K562 (cell line): ENCODE results near the gene ZNF782. TPM values are rescaled to one million over a fixed set of nuclear protein-coding genes. Genes with fewer than 3 reads are reported as not detected.

ENCODE experiments used
- ATAC-seq: fragments of 200-7000 bp; cut with Tn5 transposase; 3 replicates; pipeline ENCODE4 v1.9.1; 2020; ENCODE audit warnings: moderate library complexity
- BruUV-seq: library from RNA; stranded (reverse); fragments of 400-500 nt; replicated peaks from 2 replicates; lab custom pipeline; 2021; lab: Mats Ljungman, UMichigan
- CTCF ChIA-PET: fragments of 300-600 bp; formaldehyde crosslinking; extraction: SDS; loops from one replicate; lab custom pipeline; 2021; ENCODE audit warnings: low intra/inter-chr PET ratio; lab: Yijun Ruan, JAX
- POLR2A ChIA-PET: fragments of 300-600, 350-650 bp; sonication (Branson Sonifier 250); formaldehyde crosslinking; extraction: SDS; loops from one replicate; lab custom pipeline; 2021; ENCODE audit warnings: antibody characterized with exemption, inconsistent platforms; lab: Yijun Ruan, JAX
- DNase-seq, 4 experiments: peaks; one replicate each; pipeline versions ENCODE4 v3.0.0 to v3.0.0-alpha.2; 2011 to 2018; ENCODE audit warnings: low spot score in 3 of 4, mixed read lengths in 3 of 4; ENCODE audit errors: extremely low read depth in 1 of 4
- FAIRE-seq: peaks from 2 replicates; lab custom pipeline; 2011; peaks lifted over from hg19 to GRCh38; lab: Jason Lieb, UNC
- H2AFZ ChIP-seq: 2 replicates; pipeline ENCODE4 v1.6.0; 2011; ENCODE audit warnings: low read depth, low read length, control low read depth, inconsistent platforms
- H3K27ac ChIP-seq: fragments of 200-600 bp; 3 replicates; pipeline ENCODE4 v1.8.0; 2011; ENCODE audit warnings: low read depth, mild to moderate bottlenecking, control low read depth, inconsistent platforms, low read length, moderate library complexity, mixed read lengths; ENCODE audit errors: extremely low read depth
- H3K27me3 ChIP-seq, 2 experiments: fragments of 300-600 bp in 1 of 2; 2 replicates in 1 of 2; 3 replicates in 1 of 2; pipeline versions ENCODE4 v1.6.0 to v1.8.0; 2011; ENCODE audit warnings: inconsistent platforms in 2 of 2, low read length in 2 of 2, mild to moderate bottlenecking in 1 of 2, mixed read lengths in 1 of 2, moderate library complexity in 1 of 2; ENCODE audit not compliant: control insufficient read depth in 2 of 2, insufficient read depth in 2 of 2
- H3K36me3 ChIP-seq: fragments of 300-600 bp; 3 replicates; pipeline ENCODE4 v1.8.0; 2011; ENCODE audit warnings: mild to moderate bottlenecking, low read length, inconsistent platforms; ENCODE audit not compliant: control insufficient read depth, insufficient read depth
- H3K4me1 ChIP-seq, 2 experiments: fragments of 200-600 bp in 1 of 2; replicated peaks in 1 of 2; 2 replicates in 1 of 2; 3 replicates in 1 of 2; pipeline versions ENCODE4 v1.5.1 to v1.8.0; 2011; ENCODE audit warnings: inconsistent platforms in 2 of 2, low read length in 2 of 2, mild to moderate bottlenecking in 1 of 2, mixed read lengths in 1 of 2, moderate library complexity in 1 of 2; ENCODE audit not compliant: control insufficient read depth in 2 of 2, insufficient read depth in 2 of 2
- H3K4me2 ChIP-seq: 2 replicates; pipeline ENCODE4 v1.6.1; 2011; ENCODE audit warnings: low read length, control low read depth, inconsistent platforms, mixed read lengths; ENCODE audit not compliant: insufficient read depth
- H3K4me3 ChIP-seq: fragments of 200-600 bp; sonication (generic), shearing (Covaris generic); 2 replicates; pipeline ENCODE4 v1.5.1; 2016; ENCODE audit warnings: control low read depth, inconsistent platforms
- H3K79me2 ChIP-seq: fragments of 200-600 bp; 3 replicates; pipeline ENCODE4 v1.8.0; 2011; ENCODE audit warnings: low read length, inconsistent platforms; ENCODE audit not compliant: control insufficient read depth, insufficient read depth
- H3K9ac ChIP-seq, 2 experiments: 2 replicates each; pipeline versions ENCODE4 v1.6.0 to v1.6.1; 2011; ENCODE audit warnings: low read depth in 2 of 2, low read length in 2 of 2, control low read depth in 1 of 2, inconsistent platforms in 1 of 2, mild to moderate bottlenecking in 1 of 2, mixed read lengths in 1 of 2; ENCODE audit not compliant: insufficient read depth in 1 of 2
- H3K9me1 ChIP-seq: one replicate; pipeline ENCODE4 v1.6.0; 2011; ENCODE audit warnings: inconsistent platforms, mild to moderate bottlenecking, low read length, moderate library complexity; ENCODE audit not compliant: control insufficient read depth, insufficient read depth
- H3K9me3 ChIP-seq: replicated peaks from 2 replicates; pipeline ENCODE4 v1.5.1; 2011; ENCODE audit warnings: low read depth, low read length, inconsistent platforms; ENCODE audit not compliant: control insufficient read depth, insufficient read depth
- H4K20me1 ChIP-seq: replicated peaks from 2 replicates; pipeline ENCODE4 v1.6.1; 2011; ENCODE audit warnings: low read length, inconsistent platforms, mixed read lengths; ENCODE audit not compliant: control insufficient read depth, insufficient read depth
- C11orf30 ChIP-seq: fragments of 450-650 bp; IDR thresholded peaks from 2 replicates; pipeline ENCODE4 v1.6.1; 2016; ENCODE audit warnings: low read depth, mild to moderate bottlenecking
- MAFF ChIP-seq: IDR thresholded peaks from 2 replicates; pipeline ENCODE4 v1.6.1; 2012; ENCODE audit warnings: low read length, improper control_type of control experiment
- MAFG ChIP-seq: fragments of 450-650 bp; conservative IDR thresholded peaks from 2 replicates; pipeline ENCODE4 v1.6.1; 2016; ENCODE audit warnings: missing genetic modification characterization, missing compliant biosample characterization
- MAFK ChIP-seq: IDR thresholded peaks from 2 replicates; pipeline ENCODE4 v1.6.1; 2011; ENCODE audit warnings: low read length, improper control_type of control experiment
- SAFB ChIP-seq: fragments of 200-400 bp; formaldehyde crosslinking; IDR thresholded peaks from 2 replicates; pipeline ENCODE4 v1.6.1; 2017; ENCODE audit warnings: low read depth, low read length, borderline replicate concordance
- SRSF7 ChIP-seq: fragments of 200-400 bp; formaldehyde crosslinking; optimal IDR thresholded peaks from 2 replicates; pipeline ENCODE3; 2017; ENCODE audit warnings: mild to moderate bottlenecking, low read depth, low read length
- TOE1 ChIP-seq, 2 experiments: fragments of 450-650 bp in 1 of 2; sonication (generic) in 1 of 2; formaldehyde crosslinking in 1 of 2; IDR thresholded peaks; 2 replicates each; pipeline versions ENCODE4 v1.7.1 to v1.8.0; 2016 to 2022; ENCODE audit warnings: borderline replicate concordance in 2 of 2, mild to moderate bottlenecking in 2 of 2, antibody characterized with exemption in 1 of 2, inconsistent platforms in 1 of 2, low read depth in 1 of 2, missing genetic modification reagents in 1 of 2, moderate library complexity in 1 of 2
- ZFP1 ChIP-seq: fragments of 450-650 bp; formaldehyde crosslinking; IDR thresholded peaks from 2 replicates; pipeline ENCODE4 v1.4.0; 2020; ENCODE audit warnings: mild to moderate bottlenecking, mixed read lengths
- ZNF316 ChIP-seq: fragments of 450-650 bp; IDR thresholded peaks from 2 replicates; pipeline ENCODE4 v1.6.1; 2016
- WGBS: fragments of 100-300 bp; shearing (Covaris generic); methylation state at CpG from one replicate; pipeline ENCODE4 v1.1.6; 2016; ENCODE audit warnings: low coverage, mixed read lengths; ENCODE audit not compliant: insufficient coverage; ENCODE audit errors: missing lambda C conversion rate; 5-methylcytosine and 5-hydroxymethylcytosine counted together
- in situ Hi-C: fragments of 300-500 bp; cut with MboI; formaldehyde crosslinking; loops from 4 replicates; pipeline ENCODE4 v1.15.0; 2018; ENCODE audit warnings: inconsistent platforms, mixed read lengths
- intact Hi-C: fragments of 100-400 bp; cut with micrococcal nuclease; formaldehyde crosslinking; loops from 2 replicates; pipeline ENCODE4 v1.14.2; 2022
- polyA plus RNA-seq, 8 experiments: library from polyadenylated mRNA; depleted of rRNA in 4 of 8; stranded (reverse) in 5 of 8; unstranded in 3 of 8; fragments of >200 nt; fragmentation: Nextera tagmentation in 2 of 8; fragmentation: Illumina TruSeq in 1 of 8; extraction: Ambion mirVana in 2 of 8; extraction: Trizol in 1 of 8; gene quantifications; 2 replicates each; pipeline versions ENCODE4 v1.2.1 to v1.2.3, GENCODE V29; 2011 to 2014; ENCODE audit warnings: inconsistent platforms in 1 of 8, missing spikeins in 1 of 8
- total RNA-seq, 7 experiments: library from RNA; depleted of rRNA in 6 of 7; stranded (reverse); fragments of >200 nt in 6 of 7; fragmentation: Illumina TruSeq in 2 of 7; extraction: Trizol in 2 of 7; gene quantifications; 2 replicates each; pipeline versions ENCODE4 v1.2.1 to v1.2.3, GENCODE V29; 2011 to 2021; ENCODE audit warnings: low replicate concordance in 1 of 7

The ZNF782 gene
- total and polyA plus RNA-seq, 9 of the 15 experiments (the other 6 are each of a cell fraction or from before 2014, with no cell fraction given) = 0.38 to 8.8 (median 4.5) TPM

DNA sequence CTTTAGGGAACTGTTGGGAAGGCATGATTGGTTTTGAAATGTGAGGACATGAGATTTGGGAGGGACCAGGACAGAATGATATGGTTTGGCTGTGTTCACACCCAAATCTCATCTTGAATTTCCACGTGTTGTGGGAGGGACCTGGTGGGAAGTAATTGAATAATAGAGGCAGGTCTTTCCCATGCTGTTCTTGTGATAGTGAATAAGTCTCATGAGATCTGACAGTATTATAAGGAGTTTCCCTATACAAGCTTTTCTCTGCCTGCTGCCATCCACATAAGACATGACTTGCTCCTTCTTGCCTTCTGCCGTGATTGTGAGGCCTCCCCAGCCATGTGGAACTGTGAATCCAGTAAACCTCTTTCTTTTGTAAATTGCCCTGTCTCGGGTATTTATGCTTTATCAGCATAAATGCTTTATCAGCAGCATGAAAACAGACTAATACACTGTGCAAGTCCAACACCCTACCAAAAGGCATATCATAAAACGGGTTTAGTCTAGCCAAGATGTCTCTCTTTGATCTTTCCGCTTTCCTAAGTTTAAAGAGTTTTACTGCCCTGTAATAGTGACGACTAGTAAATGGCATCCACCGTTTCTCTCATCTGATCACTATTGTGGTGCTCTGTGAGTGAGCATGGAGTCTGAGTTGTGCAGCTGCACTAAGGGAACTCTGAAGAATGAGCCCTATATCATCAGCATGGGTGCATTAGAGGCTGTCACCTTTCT is 12.9 kb upstream of the ZNF782 start:
- FAIRE-seq = no peak
- WGBS = 13% methylated on average over 7 of the region's 7 CpGs
- no peak for DNase-seq
- in situ Hi-C loops = no loop called here
- intact Hi-C loops = no loop called here
- no TSS peak for BruUV-seq
- Histone ChIP-seq H3K79me2 (no peaks in the 10 kb centered on the region), H3K36me3 (no peaks in the 10 kb centered on the region), H3K9me1 (no peaks in the 10 kb centered on the region), H4K20me1 (no peaks in the 10 kb centered on the region), H3K27me3 (no peaks in the 10 kb centered on the region; a peak in 1 of 5 replicates), H3K4me1 (no peaks in the 10 kb centered on the region), H3K9ac (no peak overlapping the region), H3K4me2 (no peak overlapping the region), H3K4me3 (no peak overlapping the region), H2AFZ (no peak overlapping the region), H3K27ac (no peak overlapping the region), H3K9me3 (no peaks in the 10 kb centered on the region; the same call in 1 of the 2 replicates)
- POLR2A ChIA-PET = no interaction called here
- no peak for ATAC-seq
- TF ChIP-seq C11orf30 = peak; percentile 82; the same call in 1 of the 2 replicates
- peak; percentile 82 for TF ChIP-seq MAFG
- TF ChIP-seq MAFK = peak; percentile 80
- no peak for TF ChIP-seq TOE1 (IDR thresholded peaks at IDR 0.05; ENCODE audit: borderline replicate concordance)
- no peak for TF ChIP-seq TOE1 (CRISPR knock-in tag; IDR thresholded peaks at IDR 0.05; ENCODE audit: borderline replicate concordance, low read depth)
- peak; percentile 84 for TF ChIP-seq MAFF
- TF ChIP-seq ZFP1 (CRISPR knock-in tag) = no peak
- TF ChIP-seq SAFB = no peak
- TF ChIP-seq ZNF316 = peak; percentile 88
- no peak for TF ChIP-seq SRSF7
- CTCF ChIA-PET = no interaction called here
